HepG2 (cell line): Measurements from ENCODE around the gene BRCA2. TPM values are rescaled to one million over a fixed set of nuclear protein-coding genes. Genes with fewer than 3 reads are reported as not detected.
A peak's percentile ranks its signal among the peaks of the same experiment; 100 is the strongest.

Source experiments
- ATAC-seq: fragments of 200-7000 bp; cut with Tn5 transposase; 3 replicates; pipeline ENCODE4 v1.9.1; 2020; ENCODE audit warnings: mild to moderate bottlenecking, moderate library complexity
- BruUV-seq: library from RNA; stranded (reverse); fragments of 400-500 nt; replicated peaks from 2 replicates; lab custom pipeline; 2021; lab: Mats Ljungman, UMichigan
- CTCF ChIA-PET: fragments of 300-600 bp; formaldehyde crosslinking; extraction: SDS; loops from one replicate; lab custom pipeline; 2021; ENCODE audit warnings: low total read pairs, inconsistent platforms, low intra/inter-chr PET ratio; lab: Yijun Ruan, JAX
- POLR2A ChIA-PET: fragments of 350-600 bp; sonication (Branson Sonifier 250); formaldehyde crosslinking; loops from one replicate; lab custom pipeline; 2020; ENCODE audit warnings: antibody characterized with exemption, inconsistent platforms; lab: Yijun Ruan, JAX
- DNase-seq: peaks from one replicate; pipeline ENCODE4 v3.0.0-alpha.2; 2015; ENCODE audit warnings: low spot score
- FAIRE-seq: peaks from 3 replicates; lab custom pipeline; 2011; peaks lifted over from hg19 to GRCh38; lab: Jason Lieb, UNC
- H2AFZ ChIP-seq: one replicate; pipeline ENCODE4 v1.6.1; 2011; ENCODE audit warnings: low read length, inconsistent platforms
- H3K27ac ChIP-seq: fragments of 300-600 bp; 3 replicates; pipeline ENCODE4 v1.8.0; 2011; ENCODE audit warnings: mixed run types, mild to moderate bottlenecking, mixed read lengths, low read length, inconsistent platforms; ENCODE audit not compliant: insufficient read depth; ENCODE audit errors: extremely low read length
- H3K27me3 ChIP-seq, 2 experiments: fragments of 200-600 bp in 1 of 2; 2 replicates in 1 of 2; 3 replicates in 1 of 2; pipeline versions ENCODE4 v1.6.0 to v1.8.0; 2011; ENCODE audit warnings: low read length in 2 of 2, mild to moderate bottlenecking in 2 of 2, moderate library complexity in 2 of 2, inconsistent platforms in 1 of 2; ENCODE audit not compliant: insufficient read depth in 2 of 2, control insufficient read depth in 1 of 2
- H3K36me3 ChIP-seq, 2 experiments: fragments of 200-600 bp in 1 of 2; replicated peaks in 1 of 2; 2 replicates in 1 of 2; 3 replicates in 1 of 2; pipeline versions ENCODE4 v1.5.1 to v1.8.0; 2011; ENCODE audit warnings: low read length in 2 of 2, inconsistent platforms in 1 of 2; ENCODE audit not compliant: insufficient read depth in 2 of 2, control insufficient read depth in 1 of 2
- H3K4me1 ChIP-seq: 2 replicates; pipeline ENCODE4 v1.5.1; 2012; ENCODE audit warnings: low read length, inconsistent platforms; ENCODE audit not compliant: insufficient read depth
- H3K4me2 ChIP-seq: 2 replicates; pipeline ENCODE4 v1.6.0; 2011; ENCODE audit warnings: low read depth, low read length, inconsistent platforms
- H3K4me3 ChIP-seq, 3 experiments: fragments of 200-600 bp in 1 of 3; sonication (generic), shearing (Covaris generic) in 1 of 3; replicated peaks in 1 of 3; 2 replicates each; pipeline ENCODE4 v1.5.1; 2011 to 2016; ENCODE audit warnings: low read length in 3 of 3, inconsistent platforms in 2 of 3, low read depth in 2 of 3, mild to moderate bottlenecking in 2 of 3, control low read depth in 1 of 3, mixed read lengths in 1 of 3; ENCODE audit not compliant: insufficient read depth in 1 of 3
- H3K79me2 ChIP-seq: one replicate; pipeline ENCODE4 v1.6.1; 2011; ENCODE audit warnings: low read length, inconsistent platforms; ENCODE audit not compliant: insufficient read depth
- H3K9ac ChIP-seq: 2 replicates; pipeline ENCODE4 v1.6.0; 2011; ENCODE audit warnings: mild to moderate bottlenecking, low read depth, low read length, inconsistent platforms; ENCODE audit not compliant: insufficient read depth
- H3K9me3 ChIP-seq: 2 replicates; pipeline ENCODE4 v1.5.1; 2012; ENCODE audit warnings: mild to moderate bottlenecking, low read length
- H4K20me1 ChIP-seq: 2 replicates; pipeline ENCODE4 v1.6.0; 2011; ENCODE audit warnings: inconsistent platforms, mild to moderate bottlenecking, low read length, moderate library complexity; ENCODE audit not compliant: insufficient read depth
- AGO2 ChIP-seq: fragments of 200-400 bp; formaldehyde crosslinking; optimal IDR thresholded peaks from 2 replicates; pipeline ENCODE3; 2017; ENCODE audit warnings: mild to moderate bottlenecking, low read depth, low read length, moderate library complexity
- GZF1 ChIP-seq: sonication (generic); formaldehyde crosslinking; IDR thresholded peaks from 2 replicates; pipeline ENCODE4 v1.5.1; 2020; ENCODE audit warnings: mild to moderate bottlenecking, missing genetic modification reagents
- NR2F6 ChIP-seq, 2 experiments: IDR thresholded peaks; 2 replicates each; pipeline ENCODE4 v1.6.1; 2016; ENCODE audit warnings: antibody characterized with exemption in 1 of 2, mild to moderate bottlenecking in 1 of 2
- RBFOX2 ChIP-seq: fragments of 200-400 bp; formaldehyde crosslinking; IDR thresholded peaks from 2 replicates; pipeline ENCODE4 v1.6.1; 2017; ENCODE audit warnings: low read depth, mild to moderate bottlenecking, low read length
- TGIF2 ChIP-seq: IDR thresholded peaks from 2 replicates; pipeline ENCODE4 v1.6.1; 2016; ENCODE audit warnings: control low read depth, missing compliant biosample characterization
- YEATS2 ChIP-seq: sonication (generic); formaldehyde crosslinking; IDR thresholded peaks from 2 replicates; pipeline ENCODE4 v1.4.0; 2020; ENCODE audit warnings: missing genetic modification reagents, borderline replicate concordance
- ZFX ChIP-seq: sonication (generic); formaldehyde crosslinking; IDR thresholded peaks from 2 replicates; pipeline ENCODE4 v1.4.0; 2020; ENCODE audit warnings: mild to moderate bottlenecking, low read depth, missing genetic modification reagents, moderate library complexity
- ZNF10 ChIP-seq: sonication (generic); formaldehyde crosslinking; IDR thresholded peaks from 2 replicates; pipeline ENCODE4 v1.4.0; 2020; ENCODE audit warnings: mild to moderate bottlenecking, low read depth, missing genetic modification reagents, borderline replicate concordance
- ZNF460 ChIP-seq: sonication (generic); formaldehyde crosslinking; IDR thresholded peaks from 2 replicates; pipeline ENCODE4 v1.5.1; 2020; ENCODE audit warnings: missing genetic modification reagents, mild to moderate bottlenecking, borderline replicate concordance
- ZNF468 ChIP-seq: sonication (generic); formaldehyde crosslinking; IDR thresholded peaks from 2 replicates; pipeline ENCODE4 v1.8.0; 2022; ENCODE audit warnings: mild to moderate bottlenecking, moderate library complexity, missing genetic modification reagents
- ZNF780A ChIP-seq: sonication (generic); formaldehyde crosslinking; IDR thresholded peaks from 2 replicates; pipeline ENCODE4 v1.8.0; 2022; ENCODE audit warnings: mild to moderate bottlenecking, missing genetic modification reagents, moderate library complexity
- WGBS: methylation state at CpG from one replicate; pipeline ENCODE4 v1.1.6; 2017; ENCODE audit warnings: low lambda C conversion rate; 5-methylcytosine and 5-hydroxymethylcytosine counted together
- in situ Hi-C: cut with HindIII; loops from 2 replicates; pipeline ENCODE4 v1.10.0; 2017; ENCODE audit warnings: low pct_unique_long_range_greater_than_20kb; ENCODE audit not compliant: extremely low pct_ligation_motif_present
- intact Hi-C: fragments of 100-400 bp; cut with micrococcal nuclease; formaldehyde crosslinking; loops from one replicate; pipeline ENCODE4 v1.10.0; 2022; ENCODE audit not compliant: unreplicated experiment
- polyA plus RNA-seq, 8 experiments: library from polyadenylated mRNA; depleted of rRNA in 3 of 8; stranded (reverse) in 7 of 8; unstranded in 1 of 8; fragments of >200 nt; fragmentation: Illumina TruSeq in 4 of 8; extraction: Trizol in 4 of 8; gene quantifications; 2 replicates each; pipeline versions ENCODE4 v1.2.1 to v1.2.3, GENCODE V29; 2011 to 2016; ENCODE audit warnings: low read depth in 4 of 8, missing spikeins in 1 of 8, mixed read lengths in 1 of 8; ENCODE audit not compliant: insufficient read depth in 1 of 8
- total RNA-seq, 5 experiments: library from RNA; depleted of rRNA; stranded (reverse); fragments of >200 nt; fragmentation: Illumina TruSeq; extraction: Trizol; gene quantifications; 2 replicates each; pipeline ENCODE4 v1.2.3, GENCODE V29; 2016; ENCODE audit warnings: low read depth in 1 of 5

BRCA2 gene
- total and polyA plus RNA-seq, 2 of the 13 experiments (the other 11 are each of a cell fraction or from before 2014, with no cell fraction given), result 3.1 to 24.6 TPM

- TF ChIP-seq TGIF2 (CRISPR knock-in tag) (no peak), NR2F6 (IDR thresholded peaks at IDR 0.05) (no peak), NR2F6 (CRISPR knock-in tag; IDR thresholded peaks at IDR 0.05) (no peak), ZFX (CRISPR knock-in tag) (no peak), ZNF460 (CRISPR knock-in tag) (no peak), ZNF468 (CRISPR knock-in tag) (no peak), ZNF10 (CRISPR knock-in tag) (no peak), YEATS2 (CRISPR knock-in tag) (no peak), ZNF780A (CRISPR knock-in tag) (no peak), AGO2 (no peak)
Observed at GRCh38 chr13:32316501-32316900, 1.2 kb downstream of the BRCA2 start (continued).

- 92% methylated on average over 2 of the region's 2 CpGs for WGBS
- Histone ChIP-seq H2AFZ (no peak overlapping the region), H3K79me2 (peaks cover 5% of the 10 kb centered on the region), H3K27me3 (no peaks in the 10 kb centered on the region; a peak in 1 of 5 replicates), H3K4me3 (no peak overlapping the region), H3K36me3 (peaks cover 0 to 13% of the 10 kb centered on the region in 2 experiments; a peak in 3 of 5 replicates), H3K9me3 (no peaks in the 10 kb centered on the region), H3K9ac (no peak overlapping the region), H3K4me1 (peaks cover 37% of the 10 kb centered on the region), H4K20me1 (no peaks in the 10 kb centered on the region; the same call in 1 of the 2 replicates), H3K27ac (no peak overlapping the region), H3K4me2 (no peak overlapping the region)
- ChIA-PET POLR2A (no interaction called here), CTCF (no interaction called here)
- ATAC-seq (no peak), DNase-seq (no peak), FAIRE-seq (no peak)
- in situ Hi-C loops (no loop called here), intact Hi-C loops (loop anchor here (5.0 kb wide), 1 partner anchor 406 kb away; no protein-coding TSS in a partner anchor)
- no TSS peak for BruUV-seq
- TF ChIP-seq RBFOX2 (0 out of 2 replicates have a peak, but pooled peaks have one; percentile 15), GZF1 (no peak)
Observed at GRCh38 chr13:32317716-32318465, 2.6 kb downstream of the BRCA2 start.
